Right ventricle myocardium superior (tissue), 1 donor: ENCODE results near the gene IL12RB2. TPM values are rescaled to one million over a fixed set of nuclear protein-coding genes. Genes with fewer than 3 reads are reported as not detected.
"Not testable (repeated sequence)": the region's sequence is repeated elsewhere in the genome, so short reads cannot be mapped to it uniquely, and the experiment has no call there.

ENCODE experiments used
- ATAC-seq: fragments of 200-7000 bp; cut with Tn5 transposase; one replicate; pipeline ENCODE4 v1.9.1; 2020; ENCODE audit warnings: mild to moderate bottlenecking; ENCODE audit not compliant: poor library complexity
- DNase-seq: peaks from one replicate; pipeline ENCODE4 v3.0.0-alpha.2; 2020
- intact Hi-C: fragments of 100-400 bp; cut with DNase I; formaldehyde crosslinking; loops from one replicate; pipeline ENCODE4 v1.11.2; 2022
- total RNA-seq: library from RNA; stranded (reverse); fragmentation: NEBNext Ultra II Directional; extraction: Animal tissue kit (Norgen Biotek cat#: 25700); gene quantifications from one replicate; pipeline ENCODE4 v1.2.1, GENCODE V29; 2021
- donor health status: DM: no; HTN: yes; CAD: no; lungs with severe emphysema.

Gene IL12RB2
- total RNA-seq, 1 donor from 2014 or later, result 0.54 TPM

DNA sequence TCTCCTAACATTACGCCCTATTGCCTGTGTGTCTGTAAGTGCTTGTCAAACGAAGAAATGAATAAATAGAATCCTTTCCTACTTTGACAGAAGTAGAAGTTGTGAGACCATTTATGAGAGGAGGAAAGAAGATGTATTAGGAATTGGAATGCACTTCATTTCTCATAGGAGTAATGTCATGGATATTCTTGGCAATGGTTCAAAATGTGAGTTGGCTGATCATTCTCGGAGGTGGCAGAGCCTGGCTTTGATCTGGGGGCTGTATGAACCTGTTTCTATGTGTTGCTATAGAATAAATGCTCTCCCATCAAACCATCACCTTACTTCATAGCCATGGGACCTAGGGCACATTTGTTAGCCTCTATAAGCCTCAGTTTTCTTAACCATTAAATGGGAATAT, 132.7 kb downstream of the IL12RB2 start:
- DNase-seq, result no peak
- no peak for ATAC-seq
- intact Hi-C loops, result no loop called here

DNA sequence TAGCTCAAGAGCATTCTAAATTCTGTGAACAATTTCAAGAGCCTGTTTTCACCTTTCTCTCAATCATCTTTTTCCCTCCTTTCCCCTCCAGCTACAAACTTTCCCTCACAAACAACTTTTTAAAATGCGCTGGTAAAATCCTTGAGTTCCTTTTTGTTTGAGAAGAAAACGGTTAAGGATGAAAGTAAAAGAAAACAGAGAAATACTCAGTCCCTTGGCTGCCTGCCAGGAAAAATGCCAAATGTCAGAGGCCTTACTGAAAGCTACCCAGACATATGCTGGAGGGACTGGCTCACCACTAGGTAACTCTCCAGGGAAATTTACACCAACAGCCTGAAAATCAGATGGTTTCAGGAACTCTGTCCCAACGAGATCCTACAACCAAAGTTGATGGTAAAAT, 133.5 kb downstream of the IL12RB2 start:
- peak; percentile 74 for ATAC-seq
- intact Hi-C loops, result no loop called here
- peak; percentile 53 for DNase-seq

DNA sequence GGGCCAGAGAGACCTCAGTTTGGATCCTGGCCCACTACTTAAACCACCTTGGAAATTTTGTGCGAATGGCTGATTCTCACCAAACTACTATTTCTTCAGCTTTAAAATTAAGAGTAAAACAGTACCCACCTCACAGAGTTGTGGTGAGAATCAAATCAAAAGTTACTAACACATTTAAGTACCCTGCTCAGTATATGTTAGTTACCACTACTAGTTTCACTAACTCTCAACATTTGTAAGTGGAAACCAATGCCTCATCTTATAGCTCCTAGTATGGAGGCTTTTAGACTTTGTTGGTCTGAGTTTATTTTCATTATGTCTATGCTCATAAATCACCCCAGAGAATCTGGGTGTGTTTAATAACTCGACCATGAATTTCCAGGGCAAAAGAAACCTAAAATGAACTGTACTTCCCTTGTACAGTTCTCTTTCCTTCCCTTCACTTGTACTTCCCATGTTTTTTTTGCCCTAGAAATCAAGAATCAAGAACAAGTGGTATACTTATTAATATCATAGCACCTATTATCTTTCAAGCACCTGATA, 134.1 kb downstream of the IL12RB2 start:
- no peak for ATAC-seq
- no peak for DNase-seq
- intact Hi-C loops, result no loop called here

DNA sequence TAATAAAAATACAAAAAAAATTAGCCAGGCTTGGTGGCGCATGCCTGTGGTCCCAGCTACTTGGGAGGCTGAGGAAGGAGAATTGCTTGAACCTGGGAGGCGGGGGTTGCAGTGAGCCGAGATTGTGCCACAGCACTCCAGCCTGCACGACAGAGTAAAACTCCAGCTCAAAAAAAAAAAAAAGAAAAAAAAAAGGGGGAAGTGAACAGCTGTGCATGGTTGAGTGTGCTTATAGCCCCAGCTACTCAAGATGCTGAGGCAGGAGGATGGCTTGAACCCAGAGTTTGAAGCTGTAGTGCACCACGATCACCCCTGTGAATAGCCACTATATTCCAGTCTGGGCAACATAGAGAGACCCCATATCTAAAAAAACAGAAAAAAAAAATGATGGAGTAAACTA, 138.3 kb downstream of the IL12RB2 start:
- ATAC-seq, intact Hi-C loops, DNase-seq: not testable (repeated sequence)

Other genes with a start within 250 kb of the IL12RB2 start
- gene C1orf141, start 172.9 kb upstream of the IL12RB2 start, total RNA-seq, result not detected
- not detected for gene IL23R, start 141.4 kb upstream of the IL12RB2 start, total RNA-seq
- gene SERBP1, start 122.5 kb downstream of the IL12RB2 start, total RNA-seq, result 111 TPM